Activated CD8-positive, alpha-beta memory T cell treated with anti-CD3 and anti-CD28 coated beads, Interleukin-2, amount 50 U/mL, for 24 hours (primary cell): ENCODE measurements around the gene GRIN2C.

ENCODE experiments used
- DNase-seq: peaks from one replicate; pipeline ENCODE4 v3.0.0-alpha.2; 2020; ENCODE audit errors: extremely low read depth

GRIN2C gene

GRCh38 chr17:74799097-74799496, 60.6 kb downstream of the GRIN2C start:
- DNase-seq, result no peak

GRCh38 chr17:74798239-74798707, 61.4 kb downstream of the GRIN2C start:
- DNase-seq, result no peak

GRCh38 chr17:74797824-74798223, 61.9 kb downstream of the GRIN2C start:
- DNase-seq, result no peak

GRCh38 chr17:74796866-74797265, 62.8 kb downstream of the GRIN2C start:
- no peak for DNase-seq

- DNase-seq, result no peak
These were observed 63.5 kb downstream of the GRIN2C start for GRCh38 chr17:74796211-74796610.

- no peak for DNase-seq
These were observed 64.2 kb downstream of the GRIN2C start for GRCh38 chr17:74795327-74796020.

GRCh38 chr17:74792586-74793105, 67.0 kb downstream of the GRIN2C start:
- DNase-seq, result no peak
